ENCODE results near the gene MLX.

DNA sequence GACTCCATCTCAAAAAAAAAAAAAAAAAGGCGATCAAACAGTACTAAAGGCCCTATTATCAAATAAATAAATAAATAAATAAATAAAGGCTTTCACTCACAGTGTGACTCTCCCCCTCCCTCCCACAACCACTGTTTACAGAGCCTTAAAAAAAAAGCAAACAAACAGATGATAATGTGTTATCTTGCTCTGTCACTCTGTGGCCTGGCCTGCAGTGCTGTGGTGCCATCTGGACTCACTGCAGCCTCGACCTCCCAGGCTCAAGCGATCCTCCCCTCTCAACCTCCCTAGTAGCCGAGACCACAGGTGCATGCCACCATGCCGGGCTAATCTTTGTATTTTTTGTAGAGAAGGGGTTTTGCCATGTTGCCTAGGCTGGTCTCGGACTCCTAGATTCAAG, 39.0 kb upstream of the MLX start:
- no peak for TF ChIP-seq POLR2A (IDR thresholded peaks at IDR 0.05)
- no peak for TF ChIP-seq CTCF (IDR thresholded peaks at IDR 0.05)
- no peak for TF ChIP-seq POLR2AphosphoS5 (IDR thresholded peaks at IDR 0.05)
- no peak for TF ChIP-seq EP300 (IDR thresholded peaks at IDR 0.05)
